Tibial nerve (tissue), 3 donors: ENCODE data around the gene BCL2L11.

Experiments
- POLR2A ChIP-seq, 2 donors: fragments of 450-650 bp; IDR thresholded peaks; one replicate each; pipeline ENCODE4 v1.6.1; 2017; ENCODE audit warnings: antibody characterized with exemption in 2 of 2, mild to moderate bottlenecking in 2 of 2, moderate library complexity in 2 of 2
- TF ChIP-seq, protein P1 (sequence below), 5 experiments: fragments of 200-600 bp in 3 of 5; fragments of 450-650 bp in 2 of 5; sonication (generic) in 3 of 5; IDR thresholded peaks; one replicate each; pipeline ENCODE4 v1.5.1; 2016 to 2019; ENCODE audit warnings: antibody characterized with exemption in 5 of 5, mild to moderate bottlenecking in 3 of 5, moderate library complexity in 2 of 5

- TF ChIP-seq, protein P1, sequence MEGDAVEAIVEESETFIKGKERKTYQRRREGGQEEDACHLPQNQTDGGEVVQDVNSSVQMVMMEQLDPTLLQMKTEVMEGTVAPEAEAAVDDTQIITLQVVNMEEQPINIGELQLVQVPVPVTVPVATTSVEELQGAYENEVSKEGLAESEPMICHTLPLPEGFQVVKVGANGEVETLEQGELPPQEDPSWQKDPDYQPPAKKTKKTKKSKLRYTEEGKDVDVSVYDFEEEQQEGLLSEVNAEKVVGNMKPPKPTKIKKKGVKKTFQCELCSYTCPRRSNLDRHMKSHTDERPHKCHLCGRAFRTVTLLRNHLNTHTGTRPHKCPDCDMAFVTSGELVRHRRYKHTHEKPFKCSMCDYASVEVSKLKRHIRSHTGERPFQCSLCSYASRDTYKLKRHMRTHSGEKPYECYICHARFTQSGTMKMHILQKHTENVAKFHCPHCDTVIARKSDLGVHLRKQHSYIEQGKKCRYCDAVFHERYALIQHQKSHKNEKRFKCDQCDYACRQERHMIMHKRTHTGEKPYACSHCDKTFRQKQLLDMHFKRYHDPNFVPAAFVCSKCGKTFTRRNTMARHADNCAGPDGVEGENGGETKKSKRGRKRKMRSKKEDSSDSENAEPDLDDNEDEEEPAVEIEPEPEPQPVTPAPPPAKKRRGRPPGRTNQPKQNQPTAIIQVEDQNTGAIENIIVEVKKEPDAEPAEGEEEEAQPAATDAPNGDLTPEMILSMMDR (IDR thresholded peaks at IDR 0.05) = no peak
- TF ChIP-seq POLR2A (IDR thresholded peaks at IDR 0.05) = no peak
These were observed 68.4 kb downstream of the BCL2L11 start for GRCh38 chr2:111189106-111189505.
